Activated CD8-positive, alpha-beta memory T cell treated with anti-CD3 and anti-CD28 coated beads for 24 hours (primary cell): ENCODE data around the gene ORAI3.
"Not testable (repeated sequence)": the region's sequence is repeated elsewhere in the genome, so short reads cannot be mapped to it uniquely, and the experiment has no call there.

Experiments used
- DNase-seq: peaks from one replicate; pipeline ENCODE4 v3.0.0-alpha.2; 2020

The ORAI3 gene

DNA sequence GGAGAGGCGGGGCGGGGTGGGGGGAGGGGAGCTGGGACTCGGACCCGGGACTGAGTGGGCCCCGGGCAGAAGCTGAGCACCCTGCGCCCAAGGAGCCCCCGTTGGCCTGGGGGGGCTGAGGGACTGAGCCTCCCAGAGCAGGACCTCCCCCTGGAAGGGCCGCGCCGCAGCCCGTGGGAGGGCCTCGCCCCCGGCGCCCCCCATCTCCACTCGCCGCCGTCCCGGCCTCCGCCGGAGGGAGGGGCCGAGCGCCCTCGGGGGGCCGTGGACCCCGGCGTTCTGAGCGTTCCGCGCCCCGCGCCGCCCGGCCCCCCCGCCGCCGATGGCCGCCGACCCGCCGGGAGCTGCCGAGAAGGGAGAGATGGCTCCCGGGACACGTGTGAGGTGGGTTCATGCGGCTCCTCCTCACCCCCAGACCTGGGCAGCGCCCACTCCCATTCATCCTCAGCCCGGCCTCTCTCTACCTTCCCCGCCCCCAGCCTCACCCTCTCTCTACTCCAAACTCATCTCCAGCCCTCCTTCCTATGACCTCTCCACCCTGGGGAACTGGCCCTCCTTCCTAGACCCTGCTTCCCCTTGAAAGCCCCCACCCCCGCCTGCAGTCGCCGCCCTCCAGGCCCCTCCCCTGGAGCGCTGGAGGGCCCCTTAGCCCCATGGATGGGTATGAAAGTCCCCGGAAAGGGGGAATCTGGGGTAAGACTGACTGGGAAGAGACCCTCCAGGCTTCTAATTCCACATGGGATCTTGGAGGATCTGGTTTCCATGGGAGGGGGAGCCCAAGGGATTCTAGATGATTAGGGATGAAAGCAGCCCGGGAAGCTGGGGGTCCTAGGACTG lies 24.6 kb upstream of the ORAI3 start:
- DNase-seq = no peak

DNA sequence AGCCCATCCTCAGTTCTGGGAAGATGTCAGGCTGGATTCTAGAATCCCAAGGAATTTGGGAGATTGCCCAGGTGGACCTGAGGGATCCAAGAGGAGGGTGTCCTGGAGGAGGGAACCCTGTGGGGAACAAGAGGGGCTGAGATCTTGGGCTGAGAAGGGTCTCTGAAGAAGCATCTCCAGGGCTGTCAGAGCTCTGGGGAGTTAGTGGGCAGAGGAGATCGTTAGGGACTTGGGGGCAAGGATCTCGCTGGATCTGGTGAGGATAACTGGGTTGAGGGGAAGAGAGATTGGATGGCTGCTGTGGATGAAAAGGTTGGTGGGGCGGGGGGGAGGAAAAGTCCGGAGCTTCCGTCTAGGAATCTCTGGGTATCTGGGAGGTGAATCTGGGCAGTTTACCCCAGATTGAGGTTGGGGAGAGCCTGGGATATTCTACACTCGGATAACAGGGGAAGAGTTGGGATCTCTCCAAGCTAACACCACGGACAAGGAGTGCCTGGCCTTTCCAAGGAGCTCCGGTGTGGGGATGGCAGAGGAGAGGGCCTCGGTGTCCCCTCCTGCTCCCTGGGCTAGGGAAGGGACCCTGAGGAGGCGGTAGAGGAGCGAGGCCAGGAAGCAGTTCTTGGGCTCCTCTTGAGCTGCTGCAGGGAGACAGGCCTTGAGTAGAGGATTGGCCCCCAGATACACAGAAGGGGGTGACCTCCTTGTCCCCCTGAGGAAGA lies 23.8 kb upstream of the ORAI3 start:
- DNase-seq = no peak

DNA sequence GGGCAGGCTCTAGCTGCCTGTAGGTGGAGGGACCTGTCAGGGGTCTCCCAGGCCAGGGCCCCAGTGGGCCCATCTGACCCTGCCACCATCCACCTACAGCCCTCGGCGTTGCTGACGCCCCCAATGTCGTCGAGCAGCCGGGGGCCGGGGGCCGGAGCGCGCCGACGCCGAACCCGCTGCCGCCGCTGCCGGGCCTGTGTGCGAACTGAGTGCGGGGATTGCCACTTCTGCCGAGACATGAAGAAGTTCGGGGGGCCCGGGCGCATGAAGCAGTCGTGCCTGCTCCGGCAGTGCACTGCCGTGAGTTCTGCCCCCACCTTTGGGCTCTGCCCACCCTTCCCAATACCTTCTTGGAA lies 23.3 kb upstream of the ORAI3 start:
- no peak for DNase-seq

DNA sequence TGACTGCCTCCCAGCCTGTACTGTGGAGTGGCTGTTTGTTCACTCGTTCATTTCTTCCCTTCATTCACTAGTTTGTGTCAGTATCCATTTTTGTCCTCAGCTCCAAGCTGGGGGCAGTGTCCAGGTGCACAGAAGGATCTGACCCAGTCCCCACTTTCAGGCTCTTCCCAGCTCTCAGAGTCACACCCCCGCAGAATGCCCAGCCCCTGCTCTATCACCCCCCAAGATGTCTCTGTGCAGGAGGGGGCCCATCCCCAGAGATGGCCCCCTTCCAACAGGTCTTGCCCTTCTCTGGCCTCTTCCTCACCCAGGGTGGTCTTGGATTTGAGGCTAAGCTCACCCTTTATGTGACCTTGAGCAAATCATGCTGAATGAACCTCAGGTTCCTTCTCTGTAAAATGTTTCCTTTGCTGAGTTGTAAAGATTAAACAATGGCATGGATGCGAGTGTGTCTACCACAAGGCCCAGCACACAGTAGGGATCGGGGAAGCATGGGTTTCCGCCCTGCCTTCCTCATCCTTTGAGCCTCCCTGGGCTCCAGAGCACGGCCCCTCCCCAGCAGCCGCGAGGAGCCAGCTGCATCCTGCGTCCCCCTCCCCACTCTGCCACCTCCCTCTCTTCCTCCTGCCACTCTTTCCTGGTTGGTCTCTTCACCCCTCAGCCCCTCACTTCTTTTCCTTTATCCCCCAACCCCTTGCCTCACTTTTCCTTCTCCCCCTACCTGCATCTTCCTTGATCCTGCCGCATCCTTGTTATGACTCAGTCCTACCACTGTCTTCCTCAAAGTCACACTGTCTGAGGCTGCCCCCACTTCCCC lies 22.7 kb upstream of the ORAI3 start:
- no peak for DNase-seq

DNA sequence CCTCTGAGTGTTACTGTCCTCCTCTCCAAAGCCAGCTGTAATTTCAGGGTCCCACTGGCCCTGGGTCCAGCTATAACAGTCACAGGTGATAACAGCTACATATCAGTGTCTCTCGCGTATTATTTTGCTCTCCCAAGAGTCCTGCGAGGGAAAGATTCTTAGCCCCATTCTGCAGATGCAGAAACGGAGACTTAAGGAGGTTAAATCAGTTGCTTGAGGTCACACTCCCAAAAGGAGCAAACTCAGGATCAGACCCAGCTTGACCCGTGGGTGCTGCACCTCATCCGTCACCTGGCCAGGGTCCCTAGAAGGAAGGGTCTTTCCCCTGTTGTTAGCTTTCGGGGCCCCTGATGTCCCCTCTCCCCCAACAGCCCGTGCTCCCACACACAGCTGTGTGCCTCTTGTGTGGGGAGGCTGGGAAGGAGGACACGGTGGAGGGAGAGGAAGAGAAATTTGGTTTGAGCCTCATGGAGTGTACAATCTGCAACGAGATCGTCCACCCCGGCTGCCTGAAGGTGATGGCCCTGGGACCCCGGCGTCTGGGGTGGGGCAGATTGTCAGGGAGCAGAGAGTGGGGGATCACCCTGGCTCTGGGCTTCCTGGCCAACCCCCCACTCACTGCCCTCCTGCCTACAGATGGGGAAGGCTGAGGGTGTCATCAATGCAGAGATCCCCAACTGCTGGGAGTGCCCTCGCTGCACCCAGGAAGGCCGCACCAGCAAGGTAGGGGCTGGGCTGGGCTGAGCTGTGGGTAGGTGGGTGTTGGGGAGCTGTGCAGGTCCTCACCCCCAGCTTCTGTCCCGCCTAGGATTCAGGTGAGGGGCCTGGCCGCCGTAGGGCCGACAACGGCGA lies 21.7 kb upstream of the ORAI3 start:
- no peak for DNase-seq

DNA sequence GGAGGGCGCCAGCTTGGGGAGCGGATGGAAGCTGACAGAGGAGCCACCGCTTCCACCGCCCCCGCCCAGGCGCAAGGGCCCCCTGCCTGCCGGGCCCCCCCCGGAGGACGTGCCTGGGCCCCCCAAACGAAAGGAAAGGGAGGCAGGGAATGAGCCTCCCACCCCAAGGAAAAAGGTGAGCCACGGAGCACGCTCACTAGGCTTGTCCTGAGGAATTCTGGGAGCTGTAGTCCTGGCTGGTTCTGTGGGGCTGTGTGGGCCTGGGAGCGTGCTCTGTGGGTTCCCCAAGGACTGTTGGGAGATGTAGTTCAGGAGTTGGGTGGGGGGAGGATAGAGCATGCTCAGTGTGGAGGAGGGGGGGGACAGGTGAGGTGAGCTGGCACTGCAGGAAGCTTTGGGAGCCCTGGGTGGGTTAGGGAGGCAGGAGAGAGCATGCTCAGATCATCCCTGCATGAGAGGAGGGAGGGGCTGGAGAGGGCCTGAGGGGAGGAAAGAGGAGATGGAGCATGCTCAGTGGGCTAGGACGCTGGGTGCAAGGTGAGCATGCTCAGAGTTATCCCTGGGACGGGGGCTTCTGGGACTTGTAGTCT lies 21.0 kb upstream of the ORAI3 start:
- DNase-seq = peak; percentile 68

DNA sequence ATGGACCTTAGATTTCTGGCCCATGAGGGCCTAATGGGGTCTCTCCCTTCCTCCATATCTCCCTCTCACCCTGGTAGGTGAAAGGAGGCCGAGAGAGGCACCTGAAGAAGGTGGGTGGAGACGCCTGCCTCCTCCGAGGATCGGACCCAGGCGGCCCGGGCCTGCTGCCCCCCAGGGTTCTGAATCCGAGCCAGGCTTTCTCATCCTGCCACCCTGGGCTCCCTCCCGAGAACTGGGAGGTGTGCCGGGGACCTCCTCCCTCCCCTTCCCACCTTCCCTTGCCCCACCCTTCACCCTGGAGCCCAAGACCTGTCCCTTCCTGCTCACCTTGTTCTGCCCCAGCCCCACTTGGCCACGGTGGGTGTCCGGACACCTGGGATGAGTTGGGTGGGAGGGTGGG lies 20.5 kb upstream of the ORAI3 start:
- no peak for DNase-seq

DNA sequence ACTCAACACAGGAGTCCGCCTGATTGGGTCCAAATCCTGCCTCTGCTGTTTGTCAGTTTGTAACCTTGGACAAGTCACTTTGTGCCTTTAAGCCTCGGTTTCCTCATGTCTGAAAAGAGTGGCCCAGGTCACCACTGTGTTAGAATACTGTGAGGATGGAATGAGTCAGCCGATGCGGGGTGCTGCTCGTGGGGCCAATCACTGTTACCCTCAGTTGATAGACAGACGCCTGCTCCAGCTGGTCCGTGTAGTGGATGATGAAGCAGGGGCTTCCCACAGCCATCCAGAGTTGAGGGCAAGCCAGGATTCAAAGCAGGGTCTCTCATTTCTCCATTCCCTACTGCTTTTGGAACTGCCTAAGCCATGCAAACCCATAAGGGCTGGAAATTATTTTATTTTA lies 19.7 kb upstream of the ORAI3 start:
- DNase-seq = no peak

DNA sequence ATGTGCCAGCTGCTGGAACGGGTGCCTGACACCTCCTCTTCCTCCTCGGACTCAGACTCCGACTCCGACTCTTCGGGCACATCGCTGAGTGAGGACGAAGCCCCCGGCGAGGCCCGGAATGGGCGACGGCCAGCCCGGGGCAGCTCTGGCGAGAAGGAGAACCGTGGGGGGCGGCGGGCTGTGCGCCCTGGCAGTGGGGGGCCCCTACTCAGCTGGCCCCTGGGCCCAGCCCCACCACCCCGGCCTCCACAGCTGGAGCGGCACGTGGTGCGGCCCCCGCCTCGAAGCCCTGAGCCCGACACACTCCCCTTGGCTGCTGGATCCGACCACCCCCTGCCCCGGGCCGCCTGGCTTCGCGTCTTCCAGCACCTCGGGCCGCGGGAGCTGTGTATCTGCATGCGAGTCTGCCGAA lies 18.7 kb upstream of the ORAI3 start:
- DNase-seq = no peak

DNA sequence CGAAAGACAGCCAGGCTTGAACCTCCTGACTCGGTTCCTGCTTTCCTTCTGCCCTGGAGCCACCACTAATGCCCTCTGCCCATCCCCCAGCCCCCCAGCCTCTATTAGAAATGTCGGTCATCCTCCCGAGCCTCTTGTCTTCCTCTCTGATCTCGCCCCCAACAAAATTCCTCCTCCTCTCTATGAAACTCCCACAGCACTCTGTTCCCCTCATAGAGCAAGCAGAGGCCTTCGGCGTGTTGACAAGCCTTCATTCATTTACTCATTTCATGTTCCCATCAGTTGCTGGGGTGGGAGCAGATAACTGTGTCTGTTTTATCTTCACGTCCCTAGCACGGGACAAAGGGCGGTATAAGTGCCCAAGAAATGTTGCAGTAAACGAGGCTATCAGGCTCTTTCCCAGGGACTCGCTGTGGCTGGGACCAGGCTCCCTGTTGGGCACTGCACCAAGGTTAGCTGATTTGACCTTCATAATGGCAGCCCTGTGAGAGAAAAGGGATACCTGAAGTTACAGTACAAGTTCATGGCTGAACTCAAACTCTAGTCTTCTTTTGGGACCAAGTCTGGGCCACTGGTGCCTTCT lies 17.7 kb upstream of the ORAI3 start:
- no peak for DNase-seq

DNA sequence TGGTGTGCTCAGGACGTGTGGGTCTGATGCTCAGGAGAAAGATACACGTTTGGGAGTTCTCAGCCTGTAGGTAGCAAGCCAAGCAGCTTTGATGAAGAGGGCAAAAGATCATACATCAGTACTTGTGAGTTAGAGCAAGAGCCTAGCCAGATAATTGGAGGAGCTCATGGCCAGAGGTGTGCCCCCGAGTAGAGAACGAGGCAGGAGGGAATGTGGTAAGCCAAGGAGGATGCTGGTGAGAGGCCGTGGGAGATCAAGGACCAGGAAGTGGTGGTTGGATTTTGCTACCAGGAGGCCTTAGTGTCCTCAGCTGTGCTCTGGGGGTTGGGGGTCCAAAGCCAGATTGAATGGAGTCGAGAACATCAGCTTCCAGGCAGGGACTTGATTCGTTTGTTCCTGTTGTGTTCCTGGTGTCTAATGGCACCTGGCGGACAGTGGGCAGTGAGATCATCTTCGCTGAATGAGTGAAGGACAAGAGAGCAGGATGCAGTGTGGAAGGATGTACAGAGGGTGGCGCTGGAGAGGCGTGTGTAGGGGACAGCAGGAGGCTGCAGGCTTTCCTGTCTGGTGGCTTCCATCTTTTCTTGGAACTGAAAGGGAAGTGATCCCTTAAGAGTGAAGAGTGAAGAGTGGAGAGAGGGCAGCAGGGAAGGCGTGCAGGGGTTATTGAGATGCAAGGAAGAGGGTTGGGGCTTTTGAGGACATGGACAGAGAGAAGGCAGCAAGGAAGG lies 13.9 kb upstream of the ORAI3 start:
- no peak for DNase-seq

DNA sequence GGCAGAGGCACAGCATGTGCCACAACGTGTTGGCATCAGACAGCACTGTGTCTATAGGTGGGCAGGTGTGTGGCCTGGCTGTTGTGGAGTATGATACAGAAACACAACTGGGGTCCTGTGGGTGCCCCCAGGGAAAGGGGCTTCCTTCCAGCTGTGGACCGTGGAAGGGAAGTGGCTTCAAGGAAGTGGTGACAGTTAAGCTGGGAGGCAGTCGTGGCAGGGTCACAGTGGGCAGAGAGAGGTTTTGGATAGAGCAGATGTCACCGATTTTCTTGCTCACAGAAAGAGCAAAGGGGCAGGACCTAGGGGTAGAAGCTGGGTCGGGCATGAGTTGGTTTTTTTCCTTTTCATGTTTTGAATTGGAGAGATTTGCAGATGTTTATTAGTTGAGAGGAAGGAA lies 11.2 kb upstream of the ORAI3 start:
- no peak for DNase-seq

DNA sequence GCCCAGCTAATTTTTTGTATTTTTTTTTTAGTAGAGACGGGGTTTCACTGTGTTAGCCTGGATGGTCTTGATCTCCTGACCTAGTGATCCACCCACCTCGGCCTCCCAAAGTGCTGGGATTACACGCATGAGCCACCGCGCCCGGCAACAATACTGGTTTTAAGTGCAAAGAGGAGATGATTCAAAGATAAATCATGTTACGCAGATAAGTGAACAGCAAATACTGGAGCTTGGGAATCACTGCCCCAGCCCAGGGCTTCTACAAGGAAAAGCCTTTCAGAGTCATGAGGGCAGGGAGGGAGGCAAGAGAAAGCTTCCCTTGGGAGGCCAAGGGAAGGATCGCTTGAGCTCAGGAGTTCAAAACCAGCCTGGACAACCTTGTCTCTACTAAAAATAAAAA lies 9.3 kb upstream of the ORAI3 start:
- DNase-seq = not testable (repeated sequence)

DNA sequence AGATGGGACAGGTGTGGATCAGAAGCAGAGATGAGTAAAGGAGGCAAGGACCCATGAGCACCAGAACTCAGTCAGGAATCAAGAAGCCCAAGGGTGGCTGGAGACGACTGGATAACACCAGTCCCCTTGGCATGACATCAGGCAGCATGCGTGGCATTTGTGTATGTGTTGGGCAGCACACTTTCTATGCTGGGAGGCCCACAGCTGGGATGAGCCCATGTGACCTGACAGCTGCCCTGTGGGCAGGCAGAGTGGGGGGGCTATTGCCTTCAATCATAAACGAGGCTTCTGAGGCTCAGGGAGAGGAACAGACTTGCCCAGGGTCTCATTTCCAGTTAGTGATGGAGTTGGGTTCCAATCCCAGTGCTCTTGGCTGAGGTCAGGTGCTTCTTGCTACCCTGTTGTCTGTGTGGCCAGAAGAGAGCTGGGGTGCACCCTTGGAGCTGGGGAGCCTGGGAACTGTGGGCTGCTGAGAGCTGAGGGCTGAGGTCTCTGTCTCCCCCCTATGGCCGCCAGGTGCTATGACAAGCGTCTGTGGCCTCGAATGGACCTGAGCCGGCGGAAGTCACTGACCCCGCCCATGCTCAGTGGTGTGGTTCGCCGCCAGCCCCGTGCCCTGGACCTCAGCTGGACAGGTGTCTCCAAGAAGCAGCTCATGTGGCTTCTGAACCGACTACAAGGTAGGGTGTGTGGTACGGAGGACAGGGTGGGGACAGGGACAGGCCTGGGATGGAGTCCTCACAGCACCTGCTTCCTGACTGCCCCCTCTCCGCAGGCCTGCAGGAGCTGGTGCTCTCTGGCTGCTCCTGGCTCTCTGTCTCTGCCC lies 7.1 kb upstream of the ORAI3 start:
- peak; percentile 84 for DNase-seq

DNA sequence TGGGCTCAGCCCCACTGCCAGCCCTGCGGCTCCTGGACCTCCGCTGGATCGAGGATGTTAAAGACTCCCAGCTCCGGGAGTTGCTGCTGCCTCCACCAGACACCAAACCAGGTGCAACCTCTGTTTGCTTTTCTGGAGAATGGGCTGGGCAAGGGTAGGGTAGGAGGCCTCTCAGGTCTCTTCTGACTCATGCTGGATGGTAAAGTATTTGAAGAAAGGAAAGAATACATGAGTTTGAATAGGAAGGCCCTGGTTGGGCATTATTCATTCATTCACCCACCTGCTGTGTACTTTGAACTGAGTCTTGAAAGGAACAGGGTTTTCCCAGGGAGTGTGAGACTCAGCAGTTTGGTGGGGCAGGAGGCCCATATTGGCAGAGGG lies 6.5 kb upstream of the ORAI3 start:
- no peak for DNase-seq

DNA sequence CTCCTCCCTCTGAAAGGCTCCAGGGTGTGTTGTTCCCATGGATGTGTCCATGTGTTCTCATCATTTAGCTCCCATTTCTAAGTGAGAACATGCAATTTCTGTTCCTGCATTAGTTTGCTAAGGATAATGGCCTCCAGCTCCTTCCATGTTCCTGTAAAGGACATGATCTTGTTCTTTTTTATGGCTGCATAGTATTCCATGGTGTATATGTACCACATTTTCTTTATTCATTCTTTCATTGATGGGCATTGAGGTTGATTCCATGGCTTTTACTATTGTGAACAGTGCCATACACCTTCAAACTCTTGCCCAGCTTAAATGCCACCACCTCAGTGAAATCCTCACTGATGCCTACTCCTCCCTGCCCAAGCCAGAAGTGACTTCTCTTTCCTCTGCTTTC lies 4.5 kb upstream of the ORAI3 start:
- DNase-seq = no peak

DNA sequence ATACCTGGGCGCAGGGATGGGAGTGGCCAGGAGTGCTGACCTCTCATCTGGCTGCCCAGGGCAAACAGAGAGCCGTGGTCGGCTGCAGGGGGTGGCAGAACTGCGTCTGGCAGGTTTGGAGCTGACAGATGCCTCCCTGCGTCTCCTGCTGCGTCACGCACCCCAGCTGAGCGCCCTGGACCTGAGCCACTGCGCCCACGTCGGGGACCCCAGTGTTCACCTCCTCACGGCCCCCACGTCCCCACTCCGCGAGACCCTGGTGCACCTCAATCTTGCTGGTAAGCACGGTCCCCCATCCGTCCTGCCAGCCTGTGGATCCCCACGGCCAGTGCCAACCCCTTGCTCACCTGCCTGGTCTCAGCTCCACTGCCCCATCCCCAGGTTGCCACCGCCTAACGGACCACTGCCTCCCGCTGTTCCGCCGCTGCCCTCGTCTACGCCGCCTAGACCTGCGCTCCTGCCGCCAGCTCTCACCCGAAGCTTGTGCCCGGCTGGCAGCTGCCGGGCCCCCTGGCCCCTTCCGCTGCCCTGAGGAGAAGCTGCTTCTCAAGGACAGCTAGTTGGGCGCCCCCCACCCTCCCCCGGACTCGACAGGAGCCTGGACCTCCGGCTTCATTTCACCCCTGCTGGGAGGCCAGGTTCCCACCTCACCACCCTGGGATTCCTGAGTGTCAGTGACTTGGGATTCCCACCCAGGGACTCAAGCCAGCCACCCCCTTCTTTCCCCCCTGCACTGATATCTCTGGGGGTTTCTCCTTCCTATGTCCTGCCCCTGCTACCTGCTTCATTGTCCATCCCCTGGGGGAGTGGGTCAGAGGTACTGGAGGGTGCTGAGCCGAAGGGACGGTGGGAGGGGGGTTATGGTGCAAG lies 2.0 kb upstream of the ORAI3 start:
- DNase-seq = no peak

DNA sequence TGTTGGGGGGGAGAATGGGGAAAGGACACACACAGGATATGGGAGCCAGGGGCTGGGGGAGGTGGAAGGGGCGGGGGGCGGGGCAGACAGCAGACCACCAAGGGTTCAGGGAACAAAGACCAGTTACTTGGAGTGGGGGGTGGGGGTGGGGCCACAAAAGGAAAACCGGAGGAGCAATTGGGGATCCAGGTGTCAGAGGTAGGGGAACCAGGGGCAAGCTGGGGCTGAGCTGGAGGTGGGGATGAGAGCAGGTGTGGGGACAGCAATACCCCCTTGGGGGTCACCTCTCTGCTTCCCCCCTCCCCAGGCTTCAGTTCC lies 1.4 kb upstream of the ORAI3 start:
- DNase-seq = no peak

DNA sequence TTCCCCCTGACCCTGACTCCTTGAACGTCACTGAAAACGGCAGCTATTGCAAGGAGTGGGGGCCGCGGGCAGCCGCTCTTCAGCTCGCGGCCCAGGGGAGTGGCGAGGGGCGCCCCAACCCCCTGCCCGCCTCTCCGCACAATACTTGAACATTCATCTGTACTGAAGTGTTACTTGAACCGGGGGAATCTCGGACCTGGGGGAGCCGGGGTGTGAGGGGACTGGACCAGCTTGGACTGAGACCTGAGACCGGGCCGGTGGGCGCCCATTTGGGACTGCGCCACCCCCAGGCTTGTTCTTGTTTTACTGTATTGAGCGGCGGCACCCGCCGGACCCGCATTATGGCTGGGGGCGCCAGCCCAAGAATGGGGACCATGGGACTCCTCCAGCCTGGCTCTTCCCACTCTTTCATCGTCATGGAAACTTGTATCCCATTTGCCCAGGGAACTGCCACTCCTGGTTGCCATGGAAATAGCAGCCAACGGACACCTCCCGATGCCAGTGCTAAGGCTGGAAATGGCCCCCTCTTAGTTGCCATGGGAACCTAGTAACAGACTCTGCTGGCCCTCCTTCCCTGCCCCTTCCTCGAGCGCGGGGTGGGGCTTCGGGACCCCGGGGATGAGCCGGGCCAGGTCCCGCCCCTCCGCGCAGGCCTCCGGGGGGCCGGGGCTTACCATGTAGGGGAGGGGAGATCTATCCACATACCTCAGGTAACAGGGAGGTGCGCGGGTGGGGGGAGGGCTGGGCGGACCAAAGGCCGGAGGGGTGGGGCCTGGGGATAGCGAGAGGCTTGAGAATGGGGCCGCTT lies 805 bp upstream of the ORAI3 start:
- peak; percentile 64 for DNase-seq
